Gastrocnemius medialis (tissue), 4 donors: ENCODE results near the gene BAG5. TPM values are rescaled to one million over a fixed set of nuclear protein-coding genes. Genes with fewer than 3 reads are reported as not detected.

Experiments
- ATAC-seq, 2 donors: fragments of 150-250 bp; one replicate each; pipeline ENCODE4 v1.9.1; 2016
- DNase-seq, 2 donors: peaks; one replicate each; pipeline ENCODE4 v3.0.0-alpha.2; 2019
- H3K27ac ChIP-seq, 4 donors: fragments of 200-600 bp; sonication (generic); 1 replicate in 1 of 4; 2 replicates in 3 of 4; pipeline ENCODE4 v1.5.1; 2016 to 2018; ENCODE audit warnings: mild to moderate bottlenecking in 2 of 4, moderate library complexity in 1 of 4
- H3K27me3 ChIP-seq, 3 donors: fragments of 200-600 bp; sonication (generic) in 2 of 3; 1 replicate in 1 of 3; 2 replicates in 2 of 3; pipeline versions ENCODE4 v1.5.1 to v1.6.0; 2016 to 2019; ENCODE audit warnings: mild to moderate bottlenecking in 1 of 3, moderate library complexity in 1 of 3
- H3K36me3 ChIP-seq, 2 donors: fragments of 200-600 bp; sonication (generic) in 1 of 2; one replicate each; pipeline ENCODE4 v1.5.1; 2017 to 2018
- H3K4me1 ChIP-seq, 2 donors: fragments of 200-600 bp; sonication (generic) in 1 of 2; one replicate each; pipeline ENCODE4 v1.5.1; 2016 to 2017; ENCODE audit warnings: mild to moderate bottlenecking in 2 of 2
- H3K4me3 ChIP-seq, 4 donors: fragments of 200-600 bp; sonication (generic) in 3 of 4; 1 replicate in 1 of 4; 2 replicates in 3 of 4; pipeline ENCODE4 v1.5.1; 2016 to 2019; ENCODE audit warnings: mild to moderate bottlenecking in 2 of 4
- H3K9me3 ChIP-seq, 3 donors: fragments of 200-600 bp; sonication (generic) in 2 of 3; 1 replicate in 1 of 3; 2 replicates in 2 of 3; pipeline ENCODE4 v1.5.1; 2016 to 2019
- POLR2A ChIP-seq, 2 donors: fragments of 450-650 bp; IDR thresholded peaks; one replicate each; pipeline ENCODE4 v1.6.1; 2017; ENCODE audit warnings: antibody characterized with exemption in 2 of 2, mild to moderate bottlenecking in 2 of 2, moderate library complexity in 2 of 2
- in situ Hi-C, 4 donors: fragments of 200-750 bp; cut with MboI; loops; one replicate each; pipeline versions ENCODE4 v1.15.0 to v1.8.0; 2017; ENCODE audit warnings: low sequenced_read_pairs in 4 of 4
- intact Hi-C: fragments of 100-400 bp; cut with DNase I; formaldehyde crosslinking; loops from one replicate; pipeline ENCODE4 v1.15.1; 2023; ENCODE audit warnings: low total_unique reads
- total RNA-seq, 4 donors: library from RNA; depleted of rRNA; stranded (reverse); fragments of >200 nt; gene quantifications; one replicate each; pipeline versions ENCODE4 v1.1.0 to v1.2.3, GENCODE V29; 2016
- TF ChIP-seq, protein P1 (sequence below), 5 experiments: fragments of 450-650 bp in 3 of 5; fragments of 200-600 bp in 2 of 5; sonication (generic) in 2 of 5; IDR thresholded peaks in 4 of 5; conservative IDR thresholded peaks in 1 of 5; 1 replicate in 4 of 5; 2 replicates in 1 of 5; pipeline ENCODE4 v1.5.1; 2016 to 2019; ENCODE audit warnings: antibody characterized with exemption in 5 of 5, mild to moderate bottlenecking in 3 of 5, moderate library complexity in 3 of 5

BAG5 gene
- total RNA-seq, 4 donors from 2014 or later: 16.9 to 22.6 (median 21.0) TPM

- Histone ChIP-seq H3K9me3 (no peaks in the 10 kb centered on the region), H3K27ac (peak overlapping the region in 3 of 4 donors; percentile 21 to 81 (median 41)), H3K36me3 (peaks cover 0 to 25% of the 10 kb centered on the region in 2 donors), H3K4me1 (peaks cover 22 to 24% of the 10 kb centered on the region in 2 donors), H3K27me3 (no peaks in the 10 kb centered on the region), H3K4me3 (no peak overlapping the region)
- in situ Hi-C loops: no loop called here
- intact Hi-C loops: no loop called here
- TF ChIP-seq, protein P1, sequence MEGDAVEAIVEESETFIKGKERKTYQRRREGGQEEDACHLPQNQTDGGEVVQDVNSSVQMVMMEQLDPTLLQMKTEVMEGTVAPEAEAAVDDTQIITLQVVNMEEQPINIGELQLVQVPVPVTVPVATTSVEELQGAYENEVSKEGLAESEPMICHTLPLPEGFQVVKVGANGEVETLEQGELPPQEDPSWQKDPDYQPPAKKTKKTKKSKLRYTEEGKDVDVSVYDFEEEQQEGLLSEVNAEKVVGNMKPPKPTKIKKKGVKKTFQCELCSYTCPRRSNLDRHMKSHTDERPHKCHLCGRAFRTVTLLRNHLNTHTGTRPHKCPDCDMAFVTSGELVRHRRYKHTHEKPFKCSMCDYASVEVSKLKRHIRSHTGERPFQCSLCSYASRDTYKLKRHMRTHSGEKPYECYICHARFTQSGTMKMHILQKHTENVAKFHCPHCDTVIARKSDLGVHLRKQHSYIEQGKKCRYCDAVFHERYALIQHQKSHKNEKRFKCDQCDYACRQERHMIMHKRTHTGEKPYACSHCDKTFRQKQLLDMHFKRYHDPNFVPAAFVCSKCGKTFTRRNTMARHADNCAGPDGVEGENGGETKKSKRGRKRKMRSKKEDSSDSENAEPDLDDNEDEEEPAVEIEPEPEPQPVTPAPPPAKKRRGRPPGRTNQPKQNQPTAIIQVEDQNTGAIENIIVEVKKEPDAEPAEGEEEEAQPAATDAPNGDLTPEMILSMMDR (IDR thresholded peaks at IDR 0.05 in 4 of 5, conservative IDR thresholded peaks at IDR 0.05 in 1 of 5): no peak
- TF ChIP-seq POLR2A (IDR thresholded peaks at IDR 0.05): no peak
- DNase-seq: no peak
- no peak for ATAC-seq
These were observed 25.8 kb downstream of the BAG5 start for GRCh38 chr14:103536693-103537092.

DNA sequence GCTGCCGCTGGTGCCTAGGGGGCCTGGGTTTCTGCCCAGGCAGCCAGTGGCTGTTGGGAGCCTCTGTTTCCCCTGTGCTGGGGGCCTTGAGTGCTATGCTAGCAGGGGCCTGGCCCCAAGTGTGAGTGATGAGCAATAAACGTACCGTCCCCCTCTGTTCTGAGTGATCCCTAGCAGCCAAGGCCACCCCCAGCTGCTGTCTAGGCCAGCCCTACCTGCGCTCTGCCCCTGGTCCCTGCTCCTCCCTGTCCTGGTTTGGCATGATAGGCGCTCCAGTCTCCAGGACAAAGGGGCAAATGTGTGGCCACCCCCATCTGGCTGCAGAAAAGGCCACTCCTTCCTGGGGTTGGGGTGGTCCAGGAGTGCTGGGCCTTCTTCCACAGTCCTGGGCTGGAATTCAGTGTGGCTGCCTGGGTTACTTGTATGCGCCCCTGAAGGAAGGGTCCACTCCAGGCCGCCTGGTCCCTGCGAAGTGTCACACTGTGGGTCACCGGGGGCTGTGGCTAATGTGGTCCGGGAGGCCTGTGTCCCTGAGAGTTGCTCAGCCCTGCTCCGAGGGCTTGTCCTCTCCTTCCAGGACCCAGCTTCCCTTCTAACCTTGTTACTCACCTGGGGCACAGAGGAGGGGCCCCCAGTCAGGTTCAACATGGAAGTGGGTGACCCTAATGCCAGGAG lies 26.4 kb downstream of the BAG5 start:
- Histone ChIP-seq H3K4me3 (no peak overlapping the region), H3K9me3 (no peaks in the 10 kb centered on the region), H3K4me1 (peaks cover 22% of the 10 kb centered on the region in 2 donors), H3K27me3 (no peaks in the 10 kb centered on the region), H3K36me3 (peaks cover 0 to 25% of the 10 kb centered on the region in 2 donors), H3K27ac (no peak overlapping the region)
- DNase-seq (no peak), ATAC-seq (no peak)
- TF ChIP-seq, protein P1 (IDR thresholded peaks at IDR 0.05 in 4 of 5, conservative IDR thresholded peaks at IDR 0.05 in 1 of 5): no peak
- TF ChIP-seq POLR2A (IDR thresholded peaks at IDR 0.05): no peak
- intact Hi-C loops: no loop called here
- in situ Hi-C loops: no loop called here

DNA sequence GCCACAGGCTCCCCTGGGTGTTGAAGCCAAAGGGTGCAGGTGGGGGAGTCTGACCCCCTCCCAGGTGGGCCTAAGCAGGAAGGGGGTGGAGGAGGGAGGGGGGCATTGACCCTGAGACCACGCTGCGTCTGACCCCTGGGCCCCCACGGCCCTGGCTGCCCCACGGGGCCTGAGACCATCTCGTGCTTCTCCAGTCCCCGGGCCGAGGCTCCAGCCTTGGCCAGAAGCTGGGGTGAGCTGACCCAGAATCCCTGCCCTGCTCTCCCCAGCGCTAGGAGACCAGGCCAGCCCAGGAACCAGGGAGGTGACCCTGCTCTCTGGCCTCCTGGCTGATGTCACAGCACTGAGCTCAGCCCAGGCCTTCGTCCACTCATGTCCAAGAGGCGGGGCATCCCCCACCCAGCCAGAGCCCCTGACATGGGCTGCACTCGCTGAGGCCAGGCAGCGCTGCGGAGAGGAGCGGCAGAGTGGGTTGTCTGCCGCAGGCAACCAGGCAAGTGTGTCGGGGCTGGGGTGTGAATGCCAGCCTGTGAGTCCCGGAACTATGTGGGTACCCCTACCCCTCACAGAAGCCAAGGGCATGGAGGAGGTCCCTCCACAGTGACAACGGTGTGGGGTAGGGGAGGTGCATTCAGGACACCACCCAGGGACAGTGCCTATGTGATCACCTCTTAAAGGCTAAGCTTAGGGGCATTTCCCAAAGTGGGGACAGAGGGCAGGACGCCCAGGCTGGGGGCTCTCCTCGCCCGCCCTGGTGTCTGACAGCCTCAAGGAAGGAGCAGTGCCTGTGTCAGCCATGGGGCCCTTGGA lies 27.2 kb downstream of the BAG5 start:
- no peaks in the 10 kb centered on the region for H3K9me3 ChIP-seq
- H3K4me3 ChIP-seq: no peak overlapping the region
- TF ChIP-seq, protein P1 (IDR thresholded peaks at IDR 0.05 in 4 of 5, conservative IDR thresholded peaks at IDR 0.05 in 1 of 5): no peak
- TF ChIP-seq POLR2A (IDR thresholded peaks at IDR 0.05): no peak
- H3K27ac ChIP-seq: peak overlapping the region in 1 of 4 donors; percentile 31
- in situ Hi-C loops (no loop called here), intact Hi-C loops (no loop called here)
- peaks cover 0 to 29% of the 10 kb centered on the region in 2 donors for H3K36me3 ChIP-seq
- DNase-seq (no peak), ATAC-seq (no peak)
- H3K27me3 ChIP-seq: no peaks in the 10 kb centered on the region
- peaks cover 19 to 21% of the 10 kb centered on the region in 2 donors for H3K4me1 ChIP-seq

- Histone ChIP-seq H3K36me3 (peaks cover 0 to 29% of the 10 kb centered on the region in 2 donors), H3K4me1 (peaks cover 23 to 24% of the 10 kb centered on the region in 2 donors), H3K9me3 (no peaks in the 10 kb centered on the region), H3K4me3 (no peak overlapping the region), H3K27ac (peak overlapping the region in 1 of 4 donors; percentile 31), H3K27me3 (no peaks in the 10 kb centered on the region)
- DNase-seq (no peak), ATAC-seq (no peak)
- no peak for TF ChIP-seq POLR2A (IDR thresholded peaks at IDR 0.05)
- TF ChIP-seq, protein P1 (IDR thresholded peaks at IDR 0.05 in 4 of 5, conservative IDR thresholded peaks at IDR 0.05 in 1 of 5): no peak
- in situ Hi-C loops: no loop called here
- intact Hi-C loops: no loop called here
These were observed 27.8 kb downstream of the BAG5 start for GRCh38 chr14:103534576-103535061.
